HG03558 (cell line): ENCODE results near the gene PCF11.
"Not testable (repeated sequence)": the region's sequence is repeated elsewhere in the genome, so short reads cannot be mapped to it uniquely, and the experiment has no call there.

Source experiments
- ATAC-seq: cut with Tn5 transposase; IDR thresholded peaks from one replicate; pipeline ENCODE4 v1.9.1; 2021; ENCODE audit warnings: moderate number of reproducible peaks; ENCODE audit not compliant: unreplicated experiment; ENCODE audit errors: extremely low read depth

The PCF11 gene, protein sequence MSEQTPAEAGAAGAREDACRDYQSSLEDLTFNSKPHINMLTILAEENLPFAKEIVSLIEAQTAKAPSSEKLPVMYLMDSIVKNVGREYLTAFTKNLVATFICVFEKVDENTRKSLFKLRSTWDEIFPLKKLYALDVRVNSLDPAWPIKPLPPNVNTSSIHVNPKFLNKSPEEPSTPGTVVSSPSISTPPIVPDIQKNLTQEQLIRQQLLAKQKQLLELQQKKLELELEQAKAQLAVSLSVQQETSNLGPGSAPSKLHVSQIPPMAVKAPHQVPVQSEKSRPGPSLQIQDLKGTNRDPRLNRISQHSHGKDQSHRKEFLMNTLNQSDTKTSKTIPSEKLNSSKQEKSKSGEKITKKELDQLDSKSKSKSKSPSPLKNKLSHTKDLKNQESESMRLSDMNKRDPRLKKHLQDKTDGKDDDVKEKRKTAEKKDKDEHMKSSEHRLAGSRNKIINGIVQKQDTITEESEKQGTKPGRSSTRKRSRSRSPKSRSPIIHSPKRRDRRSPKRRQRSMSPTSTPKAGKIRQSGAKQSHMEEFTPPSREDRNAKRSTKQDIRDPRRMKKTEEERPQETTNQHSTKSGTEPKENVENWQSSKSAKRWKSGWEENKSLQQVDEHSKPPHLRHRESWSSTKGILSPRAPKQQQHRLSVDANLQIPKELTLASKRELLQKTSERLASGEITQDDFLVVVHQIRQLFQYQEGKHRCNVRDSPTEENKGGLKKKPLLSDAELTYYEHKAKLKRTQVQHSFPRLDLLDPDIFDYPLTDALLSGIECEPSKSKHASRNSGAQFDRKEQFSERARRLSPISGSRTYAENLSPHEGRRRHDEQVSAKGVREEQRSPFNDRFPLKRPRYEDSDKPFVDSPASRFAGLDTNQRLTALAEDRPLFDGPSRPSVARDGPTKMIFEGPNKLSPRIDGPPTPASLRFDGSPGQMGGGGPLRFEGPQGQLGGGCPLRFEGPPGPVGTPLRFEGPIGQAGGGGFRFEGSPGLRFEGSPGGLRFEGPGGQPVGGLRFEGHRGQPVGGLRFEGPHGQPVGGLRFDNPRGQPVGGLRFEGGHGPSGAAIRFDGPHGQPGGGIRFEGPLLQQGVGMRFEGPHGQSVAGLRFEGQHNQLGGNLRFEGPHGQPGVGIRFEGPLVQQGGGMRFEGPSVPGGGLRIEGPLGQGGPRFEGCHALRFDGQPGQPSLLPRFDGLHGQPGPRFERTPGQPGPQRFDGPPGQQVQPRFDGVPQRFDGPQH (N-terminal part only)

GRCh38 chr11:83156996-83157593 is at the start of gene PCF11:
Gene PCF11, plus strand, starts transcription at chr11:83157131. Its CDS starts 309 bp downstream, at chr11:83157440.
- ATAC-seq, result no peak

GRCh38 chr11:83112886-83113285 is 44.0 kb upstream of the PCF11 start:
- ATAC-seq, result no peak

DNA sequence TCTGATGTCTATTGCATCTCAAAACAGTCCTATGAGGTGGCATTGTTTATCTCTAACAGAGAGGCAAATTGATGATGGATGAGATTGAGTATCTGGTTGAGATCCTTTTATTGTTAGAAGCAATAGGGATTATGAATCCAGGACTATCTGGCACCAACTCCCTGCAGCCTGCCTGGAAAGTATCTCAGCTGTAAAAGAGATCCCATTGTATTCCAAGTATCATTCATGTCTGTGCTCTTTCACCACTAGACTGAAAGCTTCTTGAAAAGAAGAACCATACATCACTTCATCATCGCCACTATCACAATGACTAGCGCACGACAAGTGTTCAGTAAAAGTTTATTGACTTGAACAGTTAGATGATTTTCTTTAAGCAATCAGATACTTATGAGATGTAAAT is 41.9 kb upstream of the PCF11 start:
- ATAC-seq, result no peak

DNA sequence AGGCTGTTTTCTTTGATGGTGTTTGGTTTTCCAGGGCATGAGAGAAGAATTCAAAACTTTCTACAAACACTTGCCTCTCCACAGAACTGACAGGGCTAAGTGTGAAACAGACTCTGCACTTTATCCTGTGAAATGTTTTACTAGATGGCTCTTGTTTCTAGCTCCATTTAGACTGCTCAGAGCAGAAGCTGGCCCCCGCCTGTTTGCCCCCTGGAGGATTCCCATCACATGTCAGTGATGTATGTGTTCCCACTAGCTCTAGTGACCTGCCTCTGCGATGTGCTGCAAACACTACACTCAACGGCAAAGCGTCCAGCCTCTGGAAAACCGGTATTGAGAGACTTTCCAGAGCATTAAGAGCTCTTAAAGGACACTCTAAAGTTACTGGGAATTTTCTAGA is 41.4 kb upstream of the PCF11 start:
- ATAC-seq, result no peak

- no peak for ATAC-seq
Observed at GRCh38 chr11:83116015-83116641, 40.8 kb upstream of the PCF11 start.

GRCh38 chr11:83118814-83119213 is 38.1 kb upstream of the PCF11 start:
- no peak for ATAC-seq

GRCh38 chr11:83119216-83119615 is 37.7 kb upstream of the PCF11 start:
- no peak for ATAC-seq

DNA sequence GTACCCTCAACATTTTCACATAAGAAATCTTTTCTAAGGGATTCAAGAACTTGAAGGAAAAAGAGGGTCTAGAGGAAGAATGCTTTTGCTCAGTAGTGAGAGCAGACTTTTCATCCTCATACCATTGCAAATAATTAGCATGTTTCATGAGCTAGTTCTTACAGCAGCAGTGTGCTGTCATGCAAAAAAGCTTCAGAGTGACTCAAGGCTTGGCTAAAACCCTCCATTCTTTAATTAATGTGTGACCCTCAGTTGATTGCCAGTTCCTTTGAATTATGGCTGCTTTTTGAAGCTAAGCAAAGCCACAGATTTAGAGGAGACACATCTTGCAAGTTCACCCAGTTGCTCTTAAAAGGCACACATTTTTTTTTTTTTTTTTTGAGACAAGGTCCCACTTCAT is 36.6 kb upstream of the PCF11 start:
- ATAC-seq, result no peak

GRCh38 chr11:83122050-83122449 is 34.9 kb upstream of the PCF11 start:
- ATAC-seq, result no peak

GRCh38 chr11:83122766-83123165 is 34.2 kb upstream of the PCF11 start:
- no peak for ATAC-seq

DNA sequence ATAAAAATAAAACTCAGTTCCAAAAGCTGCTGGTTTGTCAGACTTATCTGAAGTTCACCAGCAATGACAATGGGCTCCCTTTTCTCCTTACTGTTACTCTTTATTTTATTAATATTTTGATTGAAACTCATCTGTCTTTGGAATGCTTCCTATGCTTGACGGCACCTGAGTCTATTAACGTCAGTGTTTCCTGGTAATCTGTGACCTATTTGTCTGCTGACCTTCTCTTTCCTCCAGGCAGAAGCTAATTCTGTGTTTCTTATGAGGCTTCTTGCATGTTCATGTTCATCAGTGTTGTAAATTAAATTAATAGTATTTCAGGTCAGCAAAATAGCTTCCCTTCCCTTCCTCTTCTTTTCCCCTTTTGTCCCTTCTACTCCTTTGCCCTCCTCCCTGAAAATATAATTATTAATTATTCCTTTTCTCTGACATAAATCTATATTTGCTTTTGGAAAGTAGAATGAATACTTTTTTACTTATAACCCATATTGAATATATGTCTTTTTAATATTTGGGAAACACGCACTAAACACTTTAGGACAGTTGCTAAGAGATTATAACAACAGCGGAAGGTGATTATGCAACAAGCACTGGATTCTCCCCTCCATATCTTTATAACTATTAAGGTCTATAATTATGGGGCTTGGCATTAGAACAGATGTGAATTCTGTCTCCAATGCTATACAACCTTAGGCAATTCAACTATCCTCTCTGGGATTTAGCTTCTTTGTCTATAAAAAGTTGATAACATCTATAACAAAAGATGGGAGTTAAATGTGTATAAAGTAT is 32.1 kb upstream of the PCF11 start:
- no peak for ATAC-seq

DNA sequence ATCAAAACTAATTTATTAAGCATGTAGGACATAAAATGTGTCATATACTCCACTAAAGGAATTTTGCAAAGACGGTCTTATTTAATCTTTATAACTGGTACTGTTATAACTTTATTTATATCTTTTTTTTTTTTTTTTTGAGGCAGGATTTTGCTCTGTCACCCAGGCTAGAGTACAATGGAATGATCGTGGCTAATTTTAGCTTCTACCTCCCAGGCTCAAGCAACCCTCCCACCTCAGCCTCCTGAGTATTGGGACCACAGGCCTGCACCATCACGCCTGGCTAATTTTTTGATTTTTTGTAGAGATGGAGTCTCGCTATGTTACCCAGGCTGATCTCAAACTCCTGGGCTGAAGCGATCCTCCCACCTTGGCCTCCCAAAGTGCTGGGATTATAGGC is 31.4 kb upstream of the PCF11 start:
- ATAC-seq, result no peak

DNA sequence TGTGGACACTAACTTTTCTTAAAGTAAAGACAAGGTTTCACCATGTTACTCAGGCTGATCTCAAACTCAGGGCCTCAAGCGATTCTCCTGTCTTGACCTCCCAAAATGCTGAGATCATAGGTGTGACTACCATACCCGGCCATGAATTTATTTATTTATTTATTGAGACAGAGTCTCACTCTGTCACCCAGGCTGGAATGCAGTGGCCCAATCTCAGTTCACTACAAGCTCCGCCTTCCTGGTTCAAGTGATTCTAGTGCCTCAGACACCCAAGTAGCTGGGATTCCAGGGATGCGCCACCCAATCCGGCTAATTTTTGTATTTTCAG is 29.7 kb upstream of the PCF11 start:
- ATAC-seq, result no peak

GRCh38 chr11:83132191-83132590 is 24.7 kb upstream of the PCF11 start:
- ATAC-seq, result no peak

- not testable (repeated sequence) for ATAC-seq
Observed at GRCh38 chr11:83133266-83133665, 23.7 kb upstream of the PCF11 start.

GRCh38 chr11:83139310-83139709 is 17.6 kb upstream of the PCF11 start:
- no peak for ATAC-seq

GRCh38 chr11:83140691-83141455 is 16.1 kb upstream of the PCF11 start:
- ATAC-seq, result peak; percentile 95

- no peak for ATAC-seq
Observed at GRCh38 chr11:83147895-83148294, 9.0 kb upstream of the PCF11 start.
